ENCODE measurements around the gene RTN4RL1.

- TF ChIP-seq CTCF (IDR thresholded peaks at IDR 0.05) (no peak), POLR2A (IDR thresholded peaks at IDR 0.05) (no peak)
Observed at GRCh38 chr17:2071024-2071385, 45.9 kb upstream of the RTN4RL1 start.

All from heart left ventricle (tissue), 13 donors.